SJCRH30 (cell line): ENCODE results near the gene PRKCD. TPM values are rescaled to one million over a fixed set of nuclear protein-coding genes. Genes with fewer than 3 reads are reported as not detected.

Experiments used
- DNase-seq, 2 experiments: peaks; one replicate each; pipeline ENCODE4 v3.0.0-alpha.2; 2015 to 2020
- H3K27ac ChIP-seq: fragments of 250-450 bp; sonication (Bioruptor Pico); 2 replicates; pipeline ENCODE4 v1.5.1; 2020; ENCODE audit warnings: mild to moderate bottlenecking, moderate library complexity
- H3K27me3 ChIP-seq: fragments of 250-450 bp; sonication (Bioruptor Pico); 2 replicates; pipeline ENCODE4 v1.5.1; 2020; ENCODE audit warnings: mild to moderate bottlenecking, moderate library complexity
- H3K36me3 ChIP-seq: fragments of 250-450 bp; sonication (Bioruptor Pico); 2 replicates; pipeline ENCODE4 v1.5.1; 2020; ENCODE audit warnings: mild to moderate bottlenecking, moderate library complexity
- H3K4me1 ChIP-seq: fragments of 250-450 bp; sonication (Bioruptor Pico); 2 replicates; pipeline ENCODE4 v1.5.1; 2020; ENCODE audit warnings: mild to moderate bottlenecking, moderate library complexity
- H3K4me3 ChIP-seq: fragments of 250-450 bp; sonication (Bioruptor Pico); 2 replicates; pipeline ENCODE4 v1.5.1; 2020; ENCODE audit warnings: mild to moderate bottlenecking, moderate library complexity
- H3K9me3 ChIP-seq: fragments of 250-450 bp; sonication (Bioruptor Pico); replicated peaks from 2 replicates; pipeline ENCODE4 v1.5.1; 2020; ENCODE audit warnings: mild to moderate bottlenecking, moderate library complexity
- total RNA-seq: library from RNA; depleted of rRNA; stranded (reverse); fragments of >200 nt; shearing (Covaris generic); gene quantifications from 2 replicates; pipeline ENCODE4 v1.2.3, GENCODE V29; 2014

Gene PRKCD
- total RNA-seq, 1 experiment from 2014 or later = 4.6 TPM

DNA sequence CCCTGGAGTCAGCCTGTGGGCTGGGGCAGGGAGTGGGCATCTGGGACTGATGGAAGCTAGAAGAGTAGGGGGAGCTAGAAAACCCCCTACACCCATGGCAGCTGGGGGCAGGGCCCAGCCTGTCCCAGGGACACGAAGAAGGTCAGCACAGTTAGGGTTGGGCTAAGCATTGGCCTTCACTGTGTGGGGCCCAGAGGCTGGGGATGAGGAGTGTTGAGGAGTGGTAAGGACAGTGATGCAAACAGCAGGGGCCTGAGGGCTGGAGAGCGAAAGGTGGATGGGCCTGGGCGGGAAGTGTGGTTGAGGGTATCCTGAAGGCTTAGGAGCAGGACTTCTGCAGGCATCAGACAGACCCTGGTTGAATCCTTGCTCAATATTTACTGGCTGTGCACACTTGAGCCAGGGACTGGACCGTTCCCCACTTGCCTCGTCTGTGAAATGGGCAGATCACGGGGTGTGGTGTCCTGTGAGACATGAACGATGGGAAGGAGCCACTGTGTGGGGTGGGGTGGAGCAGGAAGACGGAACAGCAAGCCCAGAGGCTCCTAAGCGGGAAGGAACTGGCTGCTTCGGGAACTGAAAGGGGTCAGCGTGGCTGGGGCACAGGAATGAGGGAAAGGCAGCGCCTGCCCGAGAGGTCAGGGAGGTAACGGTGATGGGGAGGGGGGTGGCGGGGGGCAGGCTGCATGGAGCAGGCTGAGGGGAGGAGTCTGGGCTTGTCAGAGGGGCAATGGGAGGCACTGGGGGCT is 7.3 kb downstream of the PRKCD start:
- Histone ChIP-seq H3K36me3 (no peaks in the 10 kb centered on the region), H3K27ac (no peak overlapping the region), H3K4me1 (peaks cover 15% of the 10 kb centered on the region), H3K9me3 (no peaks in the 10 kb centered on the region), H3K4me3 (no peak overlapping the region), H3K27me3 (no peaks in the 10 kb centered on the region)
- no peak for DNase-seq

- Histone ChIP-seq H3K36me3 (no peaks in the 10 kb centered on the region), H3K27me3 (no peaks in the 10 kb centered on the region), H3K4me1 (peaks cover 15% of the 10 kb centered on the region), H3K4me3 (no peak overlapping the region), H3K9me3 (no peaks in the 10 kb centered on the region), H3K27ac (no peak overlapping the region)
- peak; percentile 30 to 54 for DNase-seq
These were observed 8.2 kb downstream of the PRKCD start for GRCh38 chr3:53169045-53169831.

- no peak overlapping the region for H3K4me3 ChIP-seq
- H3K27me3 ChIP-seq = no peaks in the 10 kb centered on the region
- H3K36me3 ChIP-seq = no peaks in the 10 kb centered on the region
- H3K9me3 ChIP-seq = no peaks in the 10 kb centered on the region
- H3K27ac ChIP-seq = no peak overlapping the region
- H3K4me1 ChIP-seq = peaks cover 15% of the 10 kb centered on the region
- no peak for DNase-seq
These were observed 8.9 kb downstream of the PRKCD start for GRCh38 chr3:53169832-53170324.

- H3K4me1 ChIP-seq = peaks cover 15% of the 10 kb centered on the region
- no peak overlapping the region for H3K4me3 ChIP-seq
- H3K27me3 ChIP-seq = no peaks in the 10 kb centered on the region
- DNase-seq = no peak
- H3K9me3 ChIP-seq = no peaks in the 10 kb centered on the region
- no peaks in the 10 kb centered on the region for H3K36me3 ChIP-seq
- H3K27ac ChIP-seq = no peak overlapping the region
These were observed 9.5 kb downstream of the PRKCD start for GRCh38 chr3:53170325-53171063.

DNA sequence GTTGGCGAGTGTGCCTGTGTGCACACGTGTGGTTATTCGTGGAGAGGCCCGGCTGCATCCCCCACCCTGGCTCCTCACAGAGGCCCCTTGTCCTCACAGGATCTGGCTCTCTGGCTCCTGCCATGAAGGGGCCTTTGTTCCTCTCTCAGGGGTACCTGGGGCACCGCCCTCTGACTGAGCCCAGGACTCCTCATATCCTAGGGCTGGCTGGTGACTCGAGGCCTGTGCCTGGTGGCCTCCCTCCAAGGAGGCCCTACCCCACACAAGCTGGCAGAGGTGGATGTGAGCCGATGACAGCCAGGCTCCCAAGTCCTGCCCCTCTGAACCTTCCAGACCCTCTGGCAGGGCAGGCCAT is 10.0 kb downstream of the PRKCD start:
- Histone ChIP-seq H3K4me3 (no peak overlapping the region), H3K27me3 (no peaks in the 10 kb centered on the region), H3K36me3 (no peaks in the 10 kb centered on the region), H3K4me1 (peaks cover 15% of the 10 kb centered on the region), H3K27ac (no peak overlapping the region), H3K9me3 (no peaks in the 10 kb centered on the region)
- DNase-seq = peak in 1 of 2 experiments; percentile 24

DNA sequence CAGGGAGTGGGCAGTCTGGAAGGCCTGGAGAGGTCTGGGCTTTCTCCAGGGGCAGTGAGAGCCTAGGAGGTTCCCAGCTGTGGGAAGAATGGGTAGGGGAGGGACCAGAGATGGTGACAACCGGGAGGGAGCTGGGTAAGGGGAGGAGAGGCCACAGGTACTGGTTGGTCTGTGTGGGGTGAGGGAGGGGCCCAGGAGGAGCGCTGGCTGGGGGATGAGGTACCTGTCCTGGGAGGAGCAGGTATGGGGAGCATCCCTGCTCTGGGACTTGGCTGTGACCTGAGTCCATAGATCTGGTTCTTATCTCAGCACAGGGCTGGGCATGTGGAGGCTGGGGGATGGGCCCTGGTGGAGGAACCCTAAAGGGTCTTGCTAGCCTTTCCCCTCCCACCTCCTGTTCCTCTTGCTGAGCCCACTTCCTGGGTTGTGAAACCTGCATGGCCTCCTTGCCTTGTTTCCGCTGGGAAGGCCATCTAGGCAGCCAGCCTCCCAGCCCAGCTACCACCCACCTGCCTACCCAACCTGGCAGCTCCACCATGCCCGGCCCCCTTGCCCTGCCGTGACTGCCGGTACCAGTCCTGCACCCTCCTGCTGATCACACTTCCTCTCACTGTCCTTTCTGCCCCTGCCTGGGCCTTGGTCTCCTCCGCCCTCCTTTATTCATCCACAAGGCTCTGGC is 11.0 kb downstream of the PRKCD start:
- H3K27ac ChIP-seq = no peak overlapping the region
- no peak for DNase-seq
- no peaks in the 10 kb centered on the region for H3K9me3 ChIP-seq
- no peaks in the 10 kb centered on the region for H3K36me3 ChIP-seq
- H3K4me1 ChIP-seq = peaks cover 7% of the 10 kb centered on the region
- no peaks in the 10 kb centered on the region for H3K27me3 ChIP-seq
- H3K4me3 ChIP-seq = no peak overlapping the region

DNA sequence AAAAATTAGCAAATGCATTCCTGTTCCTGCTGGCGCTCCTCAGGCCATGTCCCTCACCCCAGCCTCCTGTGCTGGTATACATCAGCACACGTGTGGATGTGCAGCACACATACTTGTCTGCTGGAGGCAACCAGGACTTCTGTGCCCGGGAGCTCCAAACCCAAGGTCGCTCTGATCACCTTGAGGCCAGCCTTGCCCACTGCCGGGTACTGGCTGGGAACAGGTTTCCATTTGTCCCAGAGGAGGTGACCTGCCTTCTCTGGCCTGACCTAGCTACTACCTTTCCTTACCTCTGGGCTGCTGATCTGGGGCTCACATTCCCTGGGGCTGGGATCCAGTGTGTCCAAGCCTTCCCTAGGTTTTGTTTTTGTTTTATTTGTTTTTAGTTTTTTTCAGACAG is 12.1 kb downstream of the PRKCD start:
- no peak overlapping the region for H3K27ac ChIP-seq
- H3K4me1 ChIP-seq = no peaks in the 10 kb centered on the region
- H3K4me3 ChIP-seq = no peak overlapping the region
- H3K27me3 ChIP-seq = no peaks in the 10 kb centered on the region
- H3K9me3 ChIP-seq = no peaks in the 10 kb centered on the region
- no peaks in the 10 kb centered on the region for H3K36me3 ChIP-seq
- no peak for DNase-seq

GRCh38 chr3:53174346-53175250 is 13.6 kb downstream of the PRKCD start:
- DNase-seq = no peak
- Histone ChIP-seq H3K9me3 (no peaks in the 10 kb centered on the region), H3K4me1 (no peaks in the 10 kb centered on the region), H3K4me3 (no peak overlapping the region), H3K27me3 (no peaks in the 10 kb centered on the region), H3K27ac (no peak overlapping the region), H3K36me3 (no peaks in the 10 kb centered on the region)

DNA sequence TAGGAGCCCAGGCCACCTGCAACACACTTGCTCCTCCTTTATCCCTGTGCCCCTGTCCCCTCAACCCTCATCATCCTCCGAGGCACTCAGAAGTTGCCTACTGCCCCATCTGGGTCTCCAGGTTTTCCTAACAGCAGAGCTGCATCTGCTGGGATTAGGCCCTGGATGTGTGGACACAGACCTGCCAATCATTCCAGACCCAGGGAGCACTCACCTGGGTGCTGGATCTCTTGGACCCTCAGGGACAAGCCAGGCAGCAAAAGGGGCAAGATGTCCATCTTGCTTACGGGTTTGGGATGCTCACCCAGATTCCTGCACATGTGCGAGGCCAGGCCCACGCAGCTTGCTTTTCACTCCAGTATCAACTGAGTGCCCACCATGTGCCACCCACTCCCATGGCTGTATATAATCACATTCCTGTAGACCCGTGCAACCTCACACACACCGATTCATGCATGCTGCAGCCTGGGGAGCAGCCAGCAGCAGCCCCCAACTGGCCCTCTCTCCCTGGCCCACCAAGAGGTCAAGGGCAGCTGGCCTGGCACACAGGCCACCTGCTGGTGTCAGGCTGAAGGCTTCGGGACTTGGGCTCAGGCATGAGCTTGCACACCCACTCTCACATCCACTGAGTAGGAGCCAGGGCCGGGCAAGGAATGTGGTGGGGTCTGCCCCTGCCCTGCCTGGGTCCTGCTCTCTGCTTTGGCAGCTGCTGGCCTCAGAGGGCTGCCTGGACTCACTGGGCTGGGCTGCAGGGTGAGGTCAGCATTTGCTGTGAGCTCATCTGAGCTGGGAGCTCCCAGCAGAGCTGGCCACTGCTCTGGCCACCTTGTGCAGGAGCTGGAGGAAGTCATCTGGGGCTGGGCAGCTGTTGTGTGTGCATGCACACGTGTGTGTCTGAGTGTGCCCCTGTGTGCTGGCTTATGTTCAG is 14.9 kb downstream of the PRKCD start:
- Histone ChIP-seq H3K27ac (no peak overlapping the region), H3K4me3 (no peak overlapping the region), H3K36me3 (no peaks in the 10 kb centered on the region), H3K4me1 (no peaks in the 10 kb centered on the region), H3K27me3 (no peaks in the 10 kb centered on the region), H3K9me3 (no peaks in the 10 kb centered on the region)
- DNase-seq = no peak

DNA sequence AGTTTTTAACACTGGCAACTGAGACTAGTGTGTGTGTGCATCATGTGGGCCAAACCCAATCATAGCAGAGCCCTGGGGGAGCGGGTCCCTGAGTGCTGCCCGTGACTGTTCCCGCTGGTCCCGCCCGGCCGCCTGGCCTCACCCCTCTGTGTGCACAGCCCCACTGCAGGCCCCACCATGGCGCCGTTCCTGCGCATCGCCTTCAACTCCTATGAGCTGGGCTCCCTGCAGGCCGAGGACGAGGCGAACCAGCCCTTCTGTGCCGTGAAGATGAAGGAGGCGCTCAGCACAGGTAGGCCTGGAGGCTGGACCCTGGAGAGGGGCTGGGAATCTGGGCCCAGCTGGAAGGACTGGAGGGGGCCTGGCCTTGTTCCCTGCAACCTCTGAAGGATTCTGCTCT is 17.2 kb downstream of the PRKCD start:
- Histone ChIP-seq H3K36me3 (no peaks in the 10 kb centered on the region), H3K9me3 (no peaks in the 10 kb centered on the region), H3K4me3 (no peak overlapping the region), H3K4me1 (no peaks in the 10 kb centered on the region), H3K27ac (no peak overlapping the region), H3K27me3 (no peaks in the 10 kb centered on the region)
- no peak for DNase-seq

DNA sequence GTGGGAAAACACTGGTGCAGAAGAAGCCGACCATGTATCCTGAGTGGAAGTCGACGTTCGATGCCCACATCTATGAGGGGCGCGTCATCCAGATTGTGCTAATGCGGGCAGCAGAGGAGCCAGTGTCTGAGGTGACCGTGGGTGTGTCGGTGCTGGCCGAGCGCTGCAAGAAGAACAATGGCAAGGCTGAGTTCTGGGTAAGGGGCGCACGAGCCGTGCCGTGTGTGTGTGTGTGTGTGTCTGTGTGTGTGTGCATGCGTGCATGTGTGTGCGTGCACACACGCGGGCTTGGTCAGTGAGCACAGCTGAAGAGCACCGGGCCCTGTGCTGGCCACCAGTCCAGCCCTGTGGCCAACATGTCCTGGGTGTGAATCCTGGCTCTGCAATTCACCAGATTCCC is 18.6 kb downstream of the PRKCD start:
- Histone ChIP-seq H3K4me1 (no peaks in the 10 kb centered on the region), H3K27ac (no peak overlapping the region), H3K9me3 (no peaks in the 10 kb centered on the region), H3K36me3 (no peaks in the 10 kb centered on the region), H3K4me3 (no peak overlapping the region), H3K27me3 (no peaks in the 10 kb centered on the region)
- DNase-seq = no peak

DNA sequence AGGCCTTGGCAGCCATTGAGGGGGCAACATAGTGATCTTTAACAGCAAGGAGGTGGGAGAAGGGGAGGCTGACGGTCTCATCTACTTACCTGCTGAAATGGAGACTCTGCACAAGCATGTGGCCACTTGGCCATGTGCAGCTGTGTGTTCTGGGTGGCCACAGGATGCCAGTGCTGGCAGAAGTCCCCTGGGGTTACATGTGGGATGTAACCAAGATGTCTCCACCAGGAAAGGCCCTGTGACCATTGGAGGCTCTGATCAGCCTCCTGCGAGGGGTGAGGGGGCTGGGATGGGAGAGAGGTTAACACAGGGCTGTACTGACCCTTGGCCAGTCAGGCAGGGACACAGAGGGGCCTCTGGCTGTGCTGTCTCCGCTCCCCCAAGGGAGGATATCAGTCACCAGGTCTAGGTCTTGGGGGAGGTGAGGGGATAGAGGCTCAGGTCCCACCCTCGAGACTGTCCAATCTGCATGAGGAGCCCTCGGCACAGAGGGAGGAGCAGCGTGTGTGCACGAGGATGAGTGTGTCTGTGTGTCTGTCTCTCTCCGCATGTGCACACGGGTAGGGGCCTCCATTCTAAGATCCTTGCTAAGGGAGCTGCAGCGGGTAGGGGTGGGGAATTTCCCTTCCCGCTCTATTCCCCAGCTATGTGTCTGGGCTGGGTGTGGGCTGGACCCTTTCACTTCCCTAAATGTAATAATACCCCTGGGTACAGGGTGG is 19.5 kb downstream of the PRKCD start:
- Histone ChIP-seq H3K4me1 (no peaks in the 10 kb centered on the region), H3K27me3 (no peaks in the 10 kb centered on the region)

GRCh38 chr3:53181024-53181371 is 20.0 kb downstream of the PRKCD start:
- Histone ChIP-seq H3K36me3 (no peaks in the 10 kb centered on the region), H3K4me3 (no peak overlapping the region), H3K4me1 (no peaks in the 10 kb centered on the region), H3K9me3 (no peaks in the 10 kb centered on the region), H3K27ac (no peak overlapping the region), H3K27me3 (no peaks in the 10 kb centered on the region)
- DNase-seq = no peak

More for the DNA sequence above, 19.5 kb downstream of the PRKCD start:
- no peaks in the 10 kb centered on the region for H3K36me3 ChIP-seq
- no peak overlapping the region for H3K27ac ChIP-seq
- no peak for DNase-seq
- H3K9me3 ChIP-seq = no peaks in the 10 kb centered on the region
- no peak overlapping the region for H3K4me3 ChIP-seq
